HEK293 (cell line): ENCODE results near the gene LEP.

ENCODE experiments used
- CTCF ChIP-seq: fragments of 450-650 bp; formaldehyde crosslinking; IDR thresholded peaks from 2 replicates; pipeline ENCODE4 v1.5.1; 2016; ENCODE audit warnings: missing biosample characterization, missing genetic modification characterization
- ZFHX2 ChIP-seq: fragments of 450-650 bp; formaldehyde crosslinking; conservative IDR thresholded peaks from 2 replicates; pipeline ENCODE4 v1.5.1; 2016; ENCODE audit warnings: missing biosample characterization, missing genetic modification characterization
- ZNF510 ChIP-seq: fragments of 450-650 bp; formaldehyde crosslinking; IDR thresholded peaks from 2 replicates; pipeline ENCODE4 v1.5.1; 2018; ENCODE audit warnings: mild to moderate bottlenecking, missing genetic modification characterization, missing biosample characterization; ENCODE audit not compliant: insufficient replicate concordance
- ZNF521 ChIP-seq: fragments of 450-650 bp; formaldehyde crosslinking; IDR thresholded peaks from 2 replicates; pipeline ENCODE4 v1.5.1; 2017; ENCODE audit warnings: missing biosample characterization, mild to moderate bottlenecking, missing genetic modification characterization
- ZNF629 ChIP-seq: fragments of 450-650 bp; formaldehyde crosslinking; IDR thresholded peaks from 2 replicates; pipeline ENCODE4 v1.5.1; 2017; ENCODE audit warnings: missing biosample characterization, missing genetic modification characterization
- ZNF658 ChIP-seq: fragments of 450-650 bp; formaldehyde crosslinking; IDR thresholded peaks from 2 replicates; pipeline ENCODE4; 2016; ENCODE audit warnings: missing biosample characterization, missing genetic modification characterization

DNA sequence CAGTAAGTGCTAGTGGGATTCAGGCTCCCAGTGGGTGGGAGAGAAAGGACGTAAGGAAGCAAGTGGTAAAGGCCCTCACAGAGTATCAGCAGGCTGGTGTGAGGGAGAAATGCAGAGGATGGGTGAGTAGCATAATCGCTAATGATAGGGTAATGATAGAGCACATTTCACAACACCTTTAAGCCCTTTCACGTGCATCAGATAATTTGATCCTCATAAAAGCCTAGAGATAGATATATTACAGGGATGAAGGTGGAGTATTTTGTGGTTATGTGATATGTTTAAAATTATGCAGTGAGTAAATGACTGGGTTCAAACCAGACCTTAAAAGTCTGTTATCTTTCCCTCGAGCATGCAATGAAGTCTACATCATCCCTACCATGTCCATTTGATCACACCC is 10.3 kb downstream of the LEP start:
- TF ChIP-seq ZNF521 (tag by site-specific recombination) (no peak), ZNF510 (tag by site-specific recombination) (no peak), CTCF (tag by site-specific recombination) (no peak), ZFHX2 (tag by site-specific recombination) (no peak), ZNF658 (no peak), ZNF629 (tag by site-specific recombination) (no peak)
